Measurements from ENCODE around the gene AUTS2. TPM values are rescaled to one million over a fixed set of nuclear protein-coding genes. Genes with fewer than 3 reads are reported as not detected.
A peak's percentile ranks its signal among the peaks of the same experiment; 100 is the strongest.

The AUTS2 gene
- total and polyA plus RNA-seq, 2 experiments from 2014 or later: 3.0 to 4.4 TPM

GRCh38 chr7:69811476-69812308 is 213.4 kb downstream of the AUTS2 start:
- Histone ChIP-seq H3K36me3 (ENCODE audit: low read depth) (no peaks in the 10 kb centered on the region), H3K9me2 (ENCODE audit: insufficient read depth) (no peaks in the 10 kb centered on the region), H3K79me2 (ENCODE audit: insufficient read depth) (no peaks in the 10 kb centered on the region), H3K27me3 (replicated peaks; ENCODE audit: insufficient read depth) (no peaks in the 10 kb centered on the region), H2AFZ (no peak overlapping the region), H3K9me3 (ENCODE audit: low read depth) (no peaks in the 10 kb centered on the region), H3K4me3 (no peak overlapping the region), H3F3A (ENCODE audit: insufficient read depth) (no peaks in the 10 kb centered on the region; the same call in 1 of the 2 replicates), H3K27ac (no peak overlapping the region), H3K9ac (no peak overlapping the region), H4K20me1 (ENCODE audit: insufficient read depth) (no peaks in the 10 kb centered on the region), H3K4me2 (ENCODE audit: unreplicated experiment) (no peak overlapping the region), H3K4me1 (ENCODE audit: insufficient read depth) (peaks cover 25% of the 10 kb centered on the region)
- TF ChIP-seq EZH2 (IDR thresholded peaks at IDR 0.05; ENCODE audit: insufficient read depth, poor library complexity, severe bottlenecking) (no peak), EZH2phosphoT487 (IDR thresholded peaks at IDR 0.05; ENCODE audit: insufficient read depth, low read depth) (no peak)
- in situ Hi-C loops (cut with MboI): no loop called here
- no peak for DNase-seq
- 75 to 79% methylated on average over 7 of the region's 7 CpGs for WGBS, 2 experiments (ENCODE audit: low coverage in 1 of 2, low lambda C conversion rate in 2 of 2, missing lambda C conversion rate in 2 of 2)

- H3F3A ChIP-seq (ENCODE audit: insufficient read depth): no peaks in the 10 kb centered on the region; the same call in 1 of the 2 replicates
- no peak overlapping the region for H3K4me2 ChIP-seq (ENCODE audit: unreplicated experiment)
- in situ Hi-C loops (cut with MboI): no loop called here
- H4K20me1 ChIP-seq (ENCODE audit: insufficient read depth): no peaks in the 10 kb centered on the region
- H3K4me3 ChIP-seq: no peak overlapping the region
- H3K27me3 ChIP-seq (replicated peaks; ENCODE audit: insufficient read depth): no peaks in the 10 kb centered on the region
- no peaks in the 10 kb centered on the region for H3K79me2 ChIP-seq (ENCODE audit: insufficient read depth)
- peaks cover 33% of the 10 kb centered on the region for H3K4me1 ChIP-seq (ENCODE audit: insufficient read depth)
- H3K36me3 ChIP-seq (ENCODE audit: low read depth): no peaks in the 10 kb centered on the region
- 75 to 80% methylated on average over 1 of the region's 1 CpG for WGBS, 2 experiments (ENCODE audit: low coverage in 1 of 2, low lambda C conversion rate in 2 of 2, missing lambda C conversion rate in 2 of 2)
- DNase-seq: no peak
- TF ChIP-seq EZH2 (IDR thresholded peaks at IDR 0.05; ENCODE audit: insufficient read depth, poor library complexity, severe bottlenecking) (no peak), EZH2phosphoT487 (IDR thresholded peaks at IDR 0.05; ENCODE audit: insufficient read depth, low read depth) (no peak)
- no peaks in the 10 kb centered on the region for H3K9me2 ChIP-seq (ENCODE audit: insufficient read depth)
- H3K9me3 ChIP-seq (ENCODE audit: low read depth): no peaks in the 10 kb centered on the region
- no peak overlapping the region for H2AFZ ChIP-seq
- H3K27ac ChIP-seq: no peak overlapping the region
- H3K9ac ChIP-seq: no peak overlapping the region
Observed at GRCh38 chr7:69812756-69813155, 214.5 kb downstream of the AUTS2 start.

DNA sequence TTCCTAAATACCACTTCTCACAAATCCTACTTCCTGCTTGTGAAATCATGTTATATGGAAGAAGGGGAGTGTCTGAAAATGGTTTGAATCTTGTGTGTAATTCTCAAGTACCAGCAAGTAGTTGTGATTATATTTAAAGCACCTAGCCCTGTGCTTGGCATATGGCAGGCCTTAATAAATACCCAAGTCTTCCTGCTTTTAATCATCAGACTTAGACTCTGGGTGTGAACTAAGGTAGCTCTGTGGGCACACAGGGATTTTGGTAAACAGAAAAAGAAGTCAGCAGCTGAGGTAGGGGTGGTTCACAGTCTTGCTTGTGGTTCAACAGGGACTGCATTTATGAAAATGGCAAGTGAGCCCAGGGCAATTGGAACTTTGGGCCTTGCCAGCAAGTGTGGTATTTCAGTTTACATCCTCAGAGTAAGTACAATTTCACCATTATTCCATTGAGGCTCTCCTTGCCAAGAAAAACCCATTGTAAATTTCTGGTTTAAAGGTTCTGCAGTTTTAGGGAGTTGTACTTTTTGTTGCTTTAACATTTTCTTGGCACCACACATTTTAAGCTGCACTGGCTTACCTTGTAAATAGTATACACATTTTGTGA is 215.5 kb downstream of the AUTS2 start:
- TF ChIP-seq EZH2phosphoT487 (IDR thresholded peaks at IDR 0.05; ENCODE audit: insufficient read depth, low read depth): no peak
- TF ChIP-seq EZH2 (IDR thresholded peaks at IDR 0.05; ENCODE audit: insufficient read depth, poor library complexity, severe bottlenecking): no peak
- Histone ChIP-seq H3K79me2 (ENCODE audit: insufficient read depth) (no peaks in the 10 kb centered on the region), H3K27me3 (replicated peaks; ENCODE audit: insufficient read depth) (no peaks in the 10 kb centered on the region), H3K4me2 (ENCODE audit: unreplicated experiment) (peak overlapping the region; percentile 9), H3F3A (ENCODE audit: insufficient read depth) (no peaks in the 10 kb centered on the region; the same call in 1 of the 2 replicates), H3K36me3 (ENCODE audit: low read depth) (no peaks in the 10 kb centered on the region), H4K20me1 (ENCODE audit: insufficient read depth) (no peaks in the 10 kb centered on the region), H3K4me3 (no peak overlapping the region), H2AFZ (no peak overlapping the region), H3K9ac (no peak overlapping the region), H3K9me3 (ENCODE audit: low read depth) (no peaks in the 10 kb centered on the region), H3K9me2 (ENCODE audit: insufficient read depth) (no peaks in the 10 kb centered on the region), H3K27ac (no peak overlapping the region), H3K4me1 (ENCODE audit: insufficient read depth) (peaks cover 31% of the 10 kb centered on the region)
- in situ Hi-C loops (cut with MboI): no loop called here
- DNase-seq: no peak

GRCh38 chr7:69814421-69814962 is 216.2 kb downstream of the AUTS2 start:
- Histone ChIP-seq H3K36me3 (ENCODE audit: low read depth) (no peaks in the 10 kb centered on the region), H3K9me2 (ENCODE audit: insufficient read depth) (no peaks in the 10 kb centered on the region), H3K79me2 (ENCODE audit: insufficient read depth) (no peaks in the 10 kb centered on the region), H2AFZ (peak overlapping the region; percentile 23; the same call in 1 of the 2 replicates), H3K4me2 (ENCODE audit: unreplicated experiment) (peak overlapping the region; percentile 52), H3F3A (ENCODE audit: insufficient read depth) (no peaks in the 10 kb centered on the region; the same call in 1 of the 2 replicates), H3K27me3 (replicated peaks; ENCODE audit: insufficient read depth) (no peaks in the 10 kb centered on the region), H3K4me1 (ENCODE audit: insufficient read depth) (peaks cover 31% of the 10 kb centered on the region), H3K27ac (no peak overlapping the region; the same call in 1 of the 2 replicates), H3K9me3 (ENCODE audit: low read depth) (no peaks in the 10 kb centered on the region), H3K9ac (no peak overlapping the region), H3K4me3 (peak overlapping the region; percentile 12; the same call in 1 of the 2 replicates), H4K20me1 (ENCODE audit: insufficient read depth) (no peaks in the 10 kb centered on the region)
- peak; percentile 63 for DNase-seq
- WGBS, 2 experiments (ENCODE audit: low coverage in 1 of 2, low lambda C conversion rate in 2 of 2, missing lambda C conversion rate in 2 of 2): 4 to 10% methylated on average over 14 of the region's 14 CpGs
- in situ Hi-C loops (cut with MboI): no loop called here
- TF ChIP-seq EZH2phosphoT487 (IDR thresholded peaks at IDR 0.05; ENCODE audit: insufficient read depth, low read depth): no peak
- TF ChIP-seq EZH2 (IDR thresholded peaks at IDR 0.05; ENCODE audit: insufficient read depth, poor library complexity, severe bottlenecking): no peak

All from GM23248 (cell line).